Stimulated activated CD8-positive, alpha-beta memory T cell treated with anti-CD3 and anti-CD28 coated beads, Interleukin-15, amount 100 ng/mL, for 48 hours (primary cell): ENCODE measurements around the gene KIF12.
A peak's percentile ranks its signal among the peaks of the same experiment; 100 is the strongest.

Experiments used
- DNase-seq, 2 donors: peaks; one replicate each; pipeline ENCODE4 v3.0.0-alpha.2; 2020; ENCODE audit warnings: low read depth in 2 of 2

The KIF12 gene

GRCh38 chr9:114105236-114105635 is 6.1 kb upstream of the KIF12 start:
- no peak for DNase-seq

GRCh38 chr9:114102484-114102883 is 3.4 kb upstream of the KIF12 start:
- DNase-seq, result no peak

GRCh38 chr9:114100536-114100935 is 1.4 kb upstream of the KIF12 start:
- no peak for DNase-seq

- DNase-seq, result no peak
Measured at GRCh38 chr9:114099669-114100270, 678 bp upstream of the KIF12 start.

- DNase-seq, result peak in 1 of 2 donors; percentile 19
Measured at GRCh38 chr9:114098021-114098935, 814 bp downstream of the KIF12 start.

GRCh38 chr9:114097613-114098020 is 1.5 kb downstream of the KIF12 start:
- no peak for DNase-seq

GRCh38 chr9:114096866-114097612 is 2.1 kb downstream of the KIF12 start:
- no peak for DNase-seq

GRCh38 chr9:114096041-114096511 is 3.0 kb downstream of the KIF12 start:
- no peak for DNase-seq

GRCh38 chr9:114094971-114095370 is 4.1 kb downstream of the KIF12 start:
- no peak for DNase-seq

GRCh38 chr9:114093761-114094505 is 5.2 kb downstream of the KIF12 start:
- DNase-seq, result no peak

- DNase-seq, result no peak
Measured at GRCh38 chr9:114093031-114093471, 6.0 kb downstream of the KIF12 start.

- DNase-seq, result no peak
Measured at GRCh38 chr9:114092336-114092735, 6.8 kb downstream of the KIF12 start.

- DNase-seq, result no peak
Measured at GRCh38 chr9:114091711-114092110, 7.4 kb downstream of the KIF12 start.

- no peak for DNase-seq
Measured at GRCh38 chr9:114090798-114091197, 8.3 kb downstream of the KIF12 start.

- no peak for DNase-seq
Measured at GRCh38 chr9:114089206-114089840, 9.8 kb downstream of the KIF12 start.

GRCh38 chr9:114088571-114089170 is 10.4 kb downstream of the KIF12 start:
- DNase-seq, result no peak

GRCh38 chr9:114087721-114088120 is 11.4 kb downstream of the KIF12 start:
- DNase-seq, result no peak

GRCh38 chr9:114086607-114087006 is 12.5 kb downstream of the KIF12 start:
- no peak for DNase-seq

GRCh38 chr9:114086009-114086408 is 13.1 kb downstream of the KIF12 start:
- DNase-seq, result no peak

GRCh38 chr9:114085387-114085789 is 13.7 kb downstream of the KIF12 start:
- no peak for DNase-seq
